ENCODE measurements around the gene GCG. TPM values are rescaled to one million over a fixed set of nuclear protein-coding genes. Genes with fewer than 3 reads are reported as not detected.

GCG gene
- total RNA-seq, 4 donors from 2014 or later = not detected

DNA sequence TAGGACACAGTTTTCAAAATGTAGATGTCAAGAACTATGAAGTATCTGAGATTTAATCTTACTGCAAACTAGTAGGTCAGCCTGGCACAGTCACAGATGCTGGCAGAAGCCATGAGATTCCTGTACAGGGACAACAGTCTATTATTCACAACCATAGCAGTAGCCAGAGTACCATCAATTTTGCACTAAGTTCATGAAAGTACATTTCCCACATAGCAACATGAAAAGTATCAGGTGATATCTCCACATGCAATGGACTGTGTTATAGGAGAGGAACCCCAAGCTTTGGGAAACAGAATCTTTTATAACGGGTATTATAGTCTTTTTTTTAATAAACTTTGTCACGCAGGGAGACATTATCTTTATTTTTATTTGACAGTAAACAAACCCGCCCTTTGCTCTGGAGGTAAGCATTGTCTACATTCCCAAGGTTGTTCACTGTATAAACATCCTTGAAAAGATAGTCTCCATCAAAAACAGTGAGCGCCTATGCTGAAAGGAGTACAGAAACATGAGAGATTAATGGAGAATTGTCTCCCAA lies 44.6 kb downstream of the GCG start:
- no peaks in the 10 kb centered on the region for H3K36me3 ChIP-seq
- no peaks in the 10 kb centered on the region for H3K9me3 ChIP-seq
- no peak for DNase-seq
- peaks cover 5 to 8% of the 10 kb centered on the region in 2 donors for H3K4me1 ChIP-seq
- intact Hi-C loops (cut with DNase I) = no loop called here
- H3K27me3 ChIP-seq = no peaks in the 10 kb centered on the region
- TF ChIP-seq POLR2A (IDR thresholded peaks at IDR 0.05) = no peak
- TF ChIP-seq, protein P1, sequence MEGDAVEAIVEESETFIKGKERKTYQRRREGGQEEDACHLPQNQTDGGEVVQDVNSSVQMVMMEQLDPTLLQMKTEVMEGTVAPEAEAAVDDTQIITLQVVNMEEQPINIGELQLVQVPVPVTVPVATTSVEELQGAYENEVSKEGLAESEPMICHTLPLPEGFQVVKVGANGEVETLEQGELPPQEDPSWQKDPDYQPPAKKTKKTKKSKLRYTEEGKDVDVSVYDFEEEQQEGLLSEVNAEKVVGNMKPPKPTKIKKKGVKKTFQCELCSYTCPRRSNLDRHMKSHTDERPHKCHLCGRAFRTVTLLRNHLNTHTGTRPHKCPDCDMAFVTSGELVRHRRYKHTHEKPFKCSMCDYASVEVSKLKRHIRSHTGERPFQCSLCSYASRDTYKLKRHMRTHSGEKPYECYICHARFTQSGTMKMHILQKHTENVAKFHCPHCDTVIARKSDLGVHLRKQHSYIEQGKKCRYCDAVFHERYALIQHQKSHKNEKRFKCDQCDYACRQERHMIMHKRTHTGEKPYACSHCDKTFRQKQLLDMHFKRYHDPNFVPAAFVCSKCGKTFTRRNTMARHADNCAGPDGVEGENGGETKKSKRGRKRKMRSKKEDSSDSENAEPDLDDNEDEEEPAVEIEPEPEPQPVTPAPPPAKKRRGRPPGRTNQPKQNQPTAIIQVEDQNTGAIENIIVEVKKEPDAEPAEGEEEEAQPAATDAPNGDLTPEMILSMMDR (IDR thresholded peaks at IDR 0.05) = no peak
- WGBS, 2 donors = 59 to 74% methylated on average over 4 of the region's 4 CpGs
- no peak overlapping the region for H3K4me3 ChIP-seq (replicated peaks in 1 of 3)
- H3K27ac ChIP-seq = no peak overlapping the region

GRCh38 chr2:162106746-162107145 lies 45.3 kb downstream of the GCG start:
- no peak overlapping the region for H3K27ac ChIP-seq
- peaks cover 0 to 1% of the 10 kb centered on the region in 2 donors for H3K4me1 ChIP-seq
- H3K27me3 ChIP-seq = no peaks in the 10 kb centered on the region
- TF ChIP-seq POLR2A (IDR thresholded peaks at IDR 0.05) = no peak
- TF ChIP-seq, protein P1 (IDR thresholded peaks at IDR 0.05) = no peak
- DNase-seq = no peak
- H3K4me3 ChIP-seq (replicated peaks in 1 of 3) = no peak overlapping the region
- no peaks in the 10 kb centered on the region for H3K9me3 ChIP-seq
- no peaks in the 10 kb centered on the region for H3K36me3 ChIP-seq
- intact Hi-C loops (cut with DNase I) = no loop called here
- WGBS, 2 donors = 88 to 90% methylated on average over 1 of the region's 1 CpG

- H3K9me3 ChIP-seq = no peaks in the 10 kb centered on the region
- H3K27me3 ChIP-seq = no peaks in the 10 kb centered on the region
- H3K27ac ChIP-seq = no peak overlapping the region
- intact Hi-C loops (cut with DNase I) = no loop called here
- DNase-seq = no peak
- no peaks in the 10 kb centered on the region for H3K36me3 ChIP-seq
- TF ChIP-seq, protein P1 (IDR thresholded peaks at IDR 0.05) = no peak
- TF ChIP-seq POLR2A (IDR thresholded peaks at IDR 0.05) = no peak
- no peak overlapping the region for H3K4me3 ChIP-seq (replicated peaks in 1 of 3)
- no peaks in the 10 kb centered on the region for H3K4me1 ChIP-seq
- 63 to 67% methylated on average over 3 of the region's 3 CpGs for WGBS, 2 donors
Measured at GRCh38 chr2:162106146-162106551, 45.9 kb downstream of the GCG start.

GRCh38 chr2:162103443-162104009 lies 48.5 kb downstream of the GCG start:
- no peak overlapping the region for H3K27ac ChIP-seq
- peak; percentile 78 to 87 for DNase-seq
- TF ChIP-seq POLR2A (IDR thresholded peaks at IDR 0.05) = no peak
- TF ChIP-seq, protein P1 (IDR thresholded peaks at IDR 0.05) = no peak
- H3K9me3 ChIP-seq = no peaks in the 10 kb centered on the region
- H3K4me1 ChIP-seq = no peaks in the 10 kb centered on the region
- H3K4me3 ChIP-seq (replicated peaks in 1 of 3) = no peak overlapping the region
- no peaks in the 10 kb centered on the region for H3K27me3 ChIP-seq
- WGBS, 2 donors = 19 to 35% methylated on average over 3 of the region's 3 CpGs
- H3K36me3 ChIP-seq = no peaks in the 10 kb centered on the region
- intact Hi-C loops (cut with DNase I) = no loop called here

DNA sequence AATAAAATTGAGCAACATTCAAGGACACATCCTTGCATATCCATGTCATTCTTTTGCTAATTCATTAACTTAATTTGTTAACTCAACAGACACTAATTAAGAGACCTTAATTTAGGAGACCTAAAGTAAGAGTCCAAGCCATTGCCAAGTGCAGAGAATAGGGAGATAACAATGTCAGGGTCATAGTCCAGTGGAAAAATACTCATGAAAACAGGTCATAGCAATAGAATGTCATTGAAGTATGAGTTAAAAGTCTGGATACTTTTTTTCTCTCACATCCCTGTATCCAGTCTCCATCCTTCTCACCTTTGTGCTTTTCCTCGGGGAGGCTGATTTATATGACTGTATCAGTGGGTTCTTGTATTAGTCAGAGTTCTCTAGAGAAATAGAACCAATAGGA lies 51.5 kb downstream of the GCG start:
- Histone ChIP-seq H3K27ac (no peak overlapping the region), H3K4me3 (replicated peaks in 1 of 3) (no peak overlapping the region), H3K9me3 (no peaks in the 10 kb centered on the region), H3K4me1 (no peaks in the 10 kb centered on the region), H3K36me3 (no peaks in the 10 kb centered on the region), H3K27me3 (no peaks in the 10 kb centered on the region)
- intact Hi-C loops (cut with DNase I) = no loop called here
- 81 to 91% methylated on average over 1 of the region's 1 CpG for WGBS, 2 donors
- TF ChIP-seq, protein P1 (IDR thresholded peaks at IDR 0.05) = no peak
- no peak for TF ChIP-seq POLR2A (IDR thresholded peaks at IDR 0.05)
- DNase-seq = no peak
